Calu3 (cell line): Measurements from ENCODE around the gene TMEM204. TPM values are rescaled to one million over a fixed set of nuclear protein-coding genes. Genes with fewer than 3 reads are reported as not detected.

Experiments used
- BruUV-seq: library from RNA; stranded (reverse); fragments of 400-500 nt; replicated peaks from 2 replicates; lab custom pipeline; 2021; lab: Mats Ljungman, UMichigan
- CTCF ChIA-PET: fragments of 300-600 bp; sonication (Branson Sonifier 250); formaldehyde crosslinking; loops from one replicate; lab custom pipeline; 2022; ENCODE audit warnings: antibody characterized with exemption; lab: Charles Lee
- DNase-seq: peaks from one replicate; pipeline ENCODE4 v3.0.0; 2022
- H3K27ac Mint-ChIP-seq: one replicate; pipeline ENCODE4 v1.8.0; 2022; ENCODE audit warnings: mixed read lengths; ENCODE audit not compliant: unreplicated experiment
- H3K27me3 Mint-ChIP-seq: one replicate; pipeline ENCODE4 v1.8.0; 2022; ENCODE audit warnings: mixed read lengths; ENCODE audit not compliant: unreplicated experiment
- H3K36me3 Mint-ChIP-seq: one replicate; pipeline ENCODE4 v1.8.0; 2022; ENCODE audit warnings: mild to moderate bottlenecking, moderate library complexity, mixed read lengths; ENCODE audit not compliant: insufficient read depth, unreplicated experiment
- H3K4me1 Mint-ChIP-seq: one replicate; pipeline ENCODE4 v1.8.0; 2022; ENCODE audit warnings: mild to moderate bottlenecking, low read depth, mixed read lengths; ENCODE audit not compliant: unreplicated experiment
- H3K4me3 Mint-ChIP-seq: one replicate; pipeline ENCODE4 v1.8.0; 2022; ENCODE audit warnings: mild to moderate bottlenecking, low read depth, moderate library complexity, mixed read lengths; ENCODE audit not compliant: unreplicated experiment
- H3K9me3 Mint-ChIP-seq: one replicate; pipeline ENCODE4 v1.8.0; 2022; ENCODE audit warnings: low read depth, mixed read lengths; ENCODE audit not compliant: unreplicated experiment
- intact Hi-C: fragments of 100-400 bp; cut with micrococcal nuclease; formaldehyde crosslinking; loops from one replicate; pipeline ENCODE4 v1.10.0; 2022; ENCODE audit not compliant: unreplicated experiment
- total RNA-seq: library from RNA; stranded (reverse); gene quantifications from 2 replicates; pipeline ENCODE4 v1.2.3, GENCODE V29; 2022
- TF ChIP-seq, protein P1 (sequence below): fragments of 200-600 bp; IDR thresholded peaks from one replicate; pipeline ENCODE4 v1.8.0; 2022; ENCODE audit warnings: antibody characterized with exemption; ENCODE audit not compliant: unreplicated experiment

The TMEM204 gene
- total RNA-seq, 1 experiment from 2014 or later: not detected

DNA sequence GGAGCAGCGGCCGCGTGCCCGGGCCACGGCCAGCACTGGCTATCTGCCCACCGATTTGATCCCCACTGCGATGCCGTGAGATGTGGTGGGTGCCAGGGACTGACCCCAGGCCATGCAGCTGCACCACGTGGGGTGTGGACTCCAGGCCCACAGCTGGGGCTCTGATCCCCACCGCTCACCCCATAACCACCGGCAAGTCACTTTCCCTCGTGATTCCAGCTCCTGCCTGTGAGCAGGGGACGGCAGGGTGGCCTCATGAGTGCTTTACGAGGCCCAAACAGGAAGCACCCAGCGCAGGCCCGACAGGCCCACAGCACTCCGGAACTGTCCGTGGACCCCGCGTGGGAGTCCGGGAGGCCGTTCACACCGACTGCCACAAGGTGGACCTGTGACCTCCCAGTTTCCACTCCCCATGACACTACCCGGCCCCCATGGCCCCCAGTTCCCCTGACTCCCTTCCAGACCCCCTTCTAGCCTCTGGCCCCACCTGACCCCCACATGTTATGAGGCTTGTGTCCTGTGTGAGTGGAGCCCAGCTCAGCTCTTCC lies 45.3 kb upstream of the TMEM204 start:
- peaks cover 7% of the 10 kb centered on the region for H3K4me1 Mint-ChIP-seq

DNA sequence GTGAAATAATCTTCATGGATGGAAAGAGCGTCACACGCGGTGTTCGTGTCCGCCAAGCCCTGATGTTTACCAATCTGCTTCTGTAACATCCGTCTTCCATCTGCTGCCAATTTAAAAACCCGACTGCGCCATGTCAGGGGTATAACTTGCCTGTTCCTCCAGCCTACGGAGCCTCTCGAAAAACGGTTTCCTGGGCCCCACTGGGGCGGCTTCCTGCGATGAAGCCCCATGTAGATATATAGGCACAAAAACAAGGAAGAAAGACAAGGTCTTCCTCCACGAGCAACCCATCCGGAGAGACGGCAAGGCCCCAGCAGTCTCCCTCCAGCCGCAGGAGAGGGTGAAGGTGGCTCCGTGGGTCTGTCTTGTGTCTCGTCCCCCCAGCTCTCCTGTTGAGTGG lies 44.8 kb upstream of the TMEM204 start, which contains the start of gene PTX4:
TSS of gene PTX4 (minus strand) at position 326 of the 400 bp plus-strand sequence. CDS start at position 291, 35 bp downstream.
- CTCF ChIA-PET: interaction anchor here (0.6 kb wide), 1 partner anchor 458 kb away, joined by 4 read pairs; no protein-coding TSS in a partner anchor
- TF ChIP-seq, protein P1, sequence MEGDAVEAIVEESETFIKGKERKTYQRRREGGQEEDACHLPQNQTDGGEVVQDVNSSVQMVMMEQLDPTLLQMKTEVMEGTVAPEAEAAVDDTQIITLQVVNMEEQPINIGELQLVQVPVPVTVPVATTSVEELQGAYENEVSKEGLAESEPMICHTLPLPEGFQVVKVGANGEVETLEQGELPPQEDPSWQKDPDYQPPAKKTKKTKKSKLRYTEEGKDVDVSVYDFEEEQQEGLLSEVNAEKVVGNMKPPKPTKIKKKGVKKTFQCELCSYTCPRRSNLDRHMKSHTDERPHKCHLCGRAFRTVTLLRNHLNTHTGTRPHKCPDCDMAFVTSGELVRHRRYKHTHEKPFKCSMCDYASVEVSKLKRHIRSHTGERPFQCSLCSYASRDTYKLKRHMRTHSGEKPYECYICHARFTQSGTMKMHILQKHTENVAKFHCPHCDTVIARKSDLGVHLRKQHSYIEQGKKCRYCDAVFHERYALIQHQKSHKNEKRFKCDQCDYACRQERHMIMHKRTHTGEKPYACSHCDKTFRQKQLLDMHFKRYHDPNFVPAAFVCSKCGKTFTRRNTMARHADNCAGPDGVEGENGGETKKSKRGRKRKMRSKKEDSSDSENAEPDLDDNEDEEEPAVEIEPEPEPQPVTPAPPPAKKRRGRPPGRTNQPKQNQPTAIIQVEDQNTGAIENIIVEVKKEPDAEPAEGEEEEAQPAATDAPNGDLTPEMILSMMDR: no peak
- Mint-ChIP-seq H3K36me3 (peaks cover 11% of the 10 kb centered on the region), H3K4me1 (peaks cover 7% of the 10 kb centered on the region), H3K4me3 (no peak within 1 kb of the TSS), H3K27ac (no peak within 1 kb of the TSS), H3K27me3 (peaks cover 29% of the 10 kb centered on the region), H3K9me3 (no peaks in the 10 kb centered on the region)
- intact Hi-C loops: no loop called here
- no TSS peak for BruUV-seq
- no peak for DNase-seq

More for the DNA sequence above, 45.3 kb upstream of the TMEM204 start:
- no peak for DNase-seq
- Mint-ChIP-seq H3K36me3 (peaks cover 6% of the 10 kb centered on the region), H3K9me3 (no peaks in the 10 kb centered on the region), H3K4me3 (no peak overlapping the region), H3K27me3 (peaks cover 33% of the 10 kb centered on the region), H3K27ac (no peak overlapping the region)
- TF ChIP-seq, protein P1: no peak
- CTCF ChIA-PET: interaction anchor here (0.6 kb wide), 1 partner anchor 458 kb away, joined by 4 read pairs; no protein-coding TSS in a partner anchor
- no TSS peak for BruUV-seq
- intact Hi-C loops: no loop called here

DNA sequence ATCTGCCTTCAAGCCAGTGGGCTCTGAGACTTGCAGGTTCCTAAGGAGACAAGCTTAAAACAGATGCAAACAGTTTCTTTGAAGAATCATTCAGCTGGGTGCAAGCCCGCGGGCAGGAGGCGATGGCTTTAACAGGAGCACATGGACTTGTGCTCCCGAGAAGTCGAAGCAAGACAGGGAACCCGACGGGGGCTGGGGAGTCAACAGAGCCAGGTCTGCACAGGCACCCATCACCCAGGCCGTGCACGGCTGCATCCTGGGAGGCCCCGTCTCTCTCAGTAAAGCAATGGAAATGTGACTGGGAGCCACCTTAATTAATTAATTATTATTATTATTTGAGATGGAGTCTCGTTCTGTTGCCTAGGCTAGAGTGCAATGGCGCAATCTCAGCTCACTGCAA lies 44.4 kb upstream of the TMEM204 start:
- Mint-ChIP-seq H3K4me1 (peaks cover 7% of the 10 kb centered on the region), H3K27ac (no peak overlapping the region), H3K27me3 (peaks cover 24% of the 10 kb centered on the region), H3K9me3 (no peaks in the 10 kb centered on the region), H3K36me3 (peaks cover 16% of the 10 kb centered on the region), H3K4me3 (no peak overlapping the region)
- no peak for DNase-seq
- CTCF ChIA-PET: interaction anchor here (0.6 kb wide), 1 partner anchor 459 kb away, joined by 4 read pairs; no protein-coding TSS in a partner anchor
- TF ChIP-seq, protein P1: no peak
- intact Hi-C loops: no loop called here
- BruUV-seq: no TSS peak

DNA sequence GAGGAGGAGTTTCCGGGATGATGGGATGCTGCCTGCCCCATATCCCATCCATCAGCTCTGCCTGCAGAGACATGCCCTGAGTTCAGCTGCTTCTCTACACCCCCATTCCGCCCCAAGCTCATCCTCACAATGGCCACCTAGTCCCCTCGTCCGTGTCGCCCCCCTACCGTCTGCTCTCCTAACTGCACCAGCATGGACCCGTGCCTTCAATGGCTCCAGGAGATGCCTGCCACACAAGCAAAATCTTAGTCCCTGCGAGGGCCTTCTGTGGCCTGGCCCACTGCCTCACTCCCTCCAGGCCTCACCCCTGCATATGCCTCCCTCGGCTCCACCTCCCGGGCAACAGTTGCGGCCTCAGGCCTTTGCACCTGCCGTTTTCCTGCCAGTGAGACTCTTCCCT lies 42.1 kb upstream of the TMEM204 start:
- CTCF ChIA-PET: interaction anchor here (0.5 to 0.6 kb wide), 2 partner anchors 28 to 70 kb away, joined by 3 to 6 read pairs; no protein-coding TSS in a partner anchor
- H3K27me3 Mint-ChIP-seq: peaks cover 13% of the 10 kb centered on the region
- no peak for DNase-seq
- no peak overlapping the region for H3K4me3 Mint-ChIP-seq
- H3K4me1 Mint-ChIP-seq: peaks cover 7% of the 10 kb centered on the region
- H3K36me3 Mint-ChIP-seq: peaks cover 25% of the 10 kb centered on the region
- no peak overlapping the region for H3K27ac Mint-ChIP-seq
- intact Hi-C loops: no loop called here
- no TSS peak for BruUV-seq
- no peaks in the 10 kb centered on the region for H3K9me3 Mint-ChIP-seq
- TF ChIP-seq, protein P1: no peak
